ENCODE measurements around the gene DNAH17. TPM values are rescaled to one million over a fixed set of nuclear protein-coding genes. Genes with fewer than 3 reads are reported as not detected.

Gene DNAH17
- total RNA-seq, 3 donors from 2014 or later (not counting 1 experiment from before 2014, with no cell fraction given): 0.16 to 0.25 (median 0.24) TPM

DNA sequence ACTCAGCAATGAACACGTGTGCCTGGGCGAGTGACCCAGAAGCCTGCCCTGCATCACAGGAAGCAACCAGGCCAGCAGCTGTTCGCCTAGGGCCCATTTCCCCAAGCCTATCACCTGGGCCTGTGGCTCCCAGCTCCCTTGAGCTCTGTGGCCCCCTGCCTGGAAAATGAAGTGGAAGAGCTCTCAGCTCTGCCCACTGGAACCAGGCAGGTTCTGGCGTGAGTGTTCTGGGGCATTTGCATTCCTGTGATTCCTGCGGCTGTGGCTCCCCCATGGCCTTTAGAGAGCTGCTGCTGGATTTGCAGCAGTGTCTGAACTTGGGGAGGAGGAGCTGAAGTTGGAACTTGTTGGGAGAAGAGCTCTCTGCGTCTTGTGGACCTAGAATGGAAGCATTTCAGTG, 175.9 kb downstream of the DNAH17 start:
- intact Hi-C loops (cut with micrococcal nuclease): no loop called here
- no peaks in the 10 kb centered on the region for H3K27me3 ChIP-seq (ENCODE audit: control insufficient read depth, insufficient read depth, low read length)
- no peak for TF ChIP-seq CTCF (IDR thresholded peaks at IDR 0.05)
- Mint-ChIP-seq H3K27ac (no peak overlapping the region), H3K27me3 (ENCODE audit: low read depth in 2 of 2) (no peaks in the 10 kb centered on the region), H3K4me3 (no peak overlapping the region), H3K9me3 (no peaks in the 10 kb centered on the region), H3K4me1 (peaks cover 5 to 9% of the 10 kb centered on the region in 2 donors), H3K36me3 (no peaks in the 10 kb centered on the region)
- no peak overlapping the region for H3K4me3 ChIP-seq (ENCODE audit: low read length)
- no peaks in the 10 kb centered on the region for H3K9me3 ChIP-seq (ENCODE audit: control insufficient read depth, insufficient read depth, low read length)
- peaks cover 83% of the 10 kb centered on the region for H3K36me3 ChIP-seq (ENCODE audit: control insufficient read depth, insufficient read depth, low read length)
- WGBS (ENCODE audit: insufficient coverage): 81% methylated on average over 6 of the region's 6 CpGs
- DNase-seq (no peak), ATAC-seq (no peak)
- H3K27ac ChIP-seq (ENCODE audit: low read length): no peak overlapping the region
- no peaks in the 10 kb centered on the region for H3K4me1 ChIP-seq (ENCODE audit: control insufficient read depth, insufficient read depth, low read length)

- no peaks in the 10 kb centered on the region for H3K9me3 Mint-ChIP-seq
- H3K4me3 Mint-ChIP-seq: no peak overlapping the region
- Histone ChIP-seq H3K27me3 (ENCODE audit: control insufficient read depth, insufficient read depth, low read length) (no peaks in the 10 kb centered on the region), H3K36me3 (ENCODE audit: control insufficient read depth, insufficient read depth, low read length) (peaks cover 80% of the 10 kb centered on the region), H3K27ac (ENCODE audit: low read length) (no peak overlapping the region), H3K4me3 (ENCODE audit: low read length) (no peak overlapping the region), H3K4me1 (ENCODE audit: control insufficient read depth, insufficient read depth, low read length) (no peaks in the 10 kb centered on the region), H3K9me3 (ENCODE audit: control insufficient read depth, insufficient read depth, low read length) (no peaks in the 10 kb centered on the region)
- no peak for TF ChIP-seq CTCF (IDR thresholded peaks at IDR 0.05)
- ATAC-seq: no peak
- H3K27me3 Mint-ChIP-seq (ENCODE audit: low read depth in 2 of 2): no peaks in the 10 kb centered on the region
- intact Hi-C loops (cut with micrococcal nuclease): no loop called here
- H3K4me1 Mint-ChIP-seq: peaks cover 4 to 8% of the 10 kb centered on the region in 2 donors
- DNase-seq: no peak
- no peaks in the 10 kb centered on the region for H3K36me3 Mint-ChIP-seq
- H3K27ac Mint-ChIP-seq: no peak overlapping the region
- WGBS (ENCODE audit: insufficient coverage): 93% methylated on average over 17 of the region's 17 CpGs
Measured at GRCh38 chr17:78400581-78401240, 176.5 kb downstream of the DNAH17 start.

- WGBS (ENCODE audit: insufficient coverage): 83% methylated on average over 6 of the region's 6 CpGs
Measured at GRCh38 chr17:78399693-78400144, 177.5 kb downstream of the DNAH17 start.

More at GRCh38 chr17:78399693-78400144, 177.5 kb downstream of the DNAH17 start:
- intact Hi-C loops (cut with micrococcal nuclease): no loop called here
- Mint-ChIP-seq H3K4me3 (no peak overlapping the region), H3K4me1 (peaks cover 0 to 10% of the 10 kb centered on the region in 2 donors), H3K27ac (no peak overlapping the region), H3K9me3 (no peaks in the 10 kb centered on the region), H3K27me3 (ENCODE audit: low read depth in 2 of 2) (no peaks in the 10 kb centered on the region), H3K36me3 (no peaks in the 10 kb centered on the region)
- DNase-seq (no peak), ATAC-seq (no peak)
- no peaks in the 10 kb centered on the region for H3K27me3 ChIP-seq (ENCODE audit: control insufficient read depth, insufficient read depth, low read length)
- no peak overlapping the region for H3K27ac ChIP-seq (ENCODE audit: low read length)
- H3K36me3 ChIP-seq (ENCODE audit: control insufficient read depth, insufficient read depth, low read length): peaks cover 76% of the 10 kb centered on the region
- no peaks in the 10 kb centered on the region for H3K4me1 ChIP-seq (ENCODE audit: control insufficient read depth, insufficient read depth, low read length)
- no peak for TF ChIP-seq CTCF (IDR thresholded peaks at IDR 0.05)
- H3K4me3 ChIP-seq (ENCODE audit: low read length): no peak overlapping the region
- no peaks in the 10 kb centered on the region for H3K9me3 ChIP-seq (ENCODE audit: control insufficient read depth, insufficient read depth, low read length)
